MG63 (cell line): Measurements from ENCODE around the gene ABCA1. TPM values are rescaled to one million over a fixed set of nuclear protein-coding genes. Genes with fewer than 3 reads are reported as not detected.
A peak's percentile ranks its signal among the peaks of the same experiment; 100 is the strongest.

Experiments
- DNase-seq: peaks from one replicate; pipeline ENCODE4 v3.0.0-alpha.2; 2020
- H3K27me3 ChIP-seq: fragments of 250-450 bp; sonication (Bioruptor Pico); 2 replicates; pipeline ENCODE4 v1.5.1; 2020; ENCODE audit warnings: mild to moderate bottlenecking, moderate library complexity
- H3K36me3 ChIP-seq: fragments of 250-450 bp; sonication (Bioruptor Pico); 2 replicates; pipeline ENCODE4 v1.5.1; 2020; ENCODE audit warnings: mild to moderate bottlenecking, moderate library complexity
- H3K4me3 ChIP-seq: fragments of 250-450 bp; sonication (Bioruptor Pico); 2 replicates; pipeline ENCODE4 v1.5.1; 2020; ENCODE audit warnings: mild to moderate bottlenecking, moderate library complexity
- H3K9me3 ChIP-seq: fragments of 250-450 bp; sonication (Bioruptor Pico); 2 replicates; pipeline ENCODE4 v1.5.1; 2020; ENCODE audit warnings: mild to moderate bottlenecking, moderate library complexity
- total RNA-seq: library from RNA; depleted of rRNA; stranded (reverse); fragments of >200 nt; shearing (Covaris generic); gene quantifications from 2 replicates; pipeline ENCODE4 v1.2.3, GENCODE V29; 2014; ENCODE audit warnings: low replicate concordance

The ABCA1 gene
- total RNA-seq, 1 experiment from 2014 or later, result 2.4 TPM

DNA sequence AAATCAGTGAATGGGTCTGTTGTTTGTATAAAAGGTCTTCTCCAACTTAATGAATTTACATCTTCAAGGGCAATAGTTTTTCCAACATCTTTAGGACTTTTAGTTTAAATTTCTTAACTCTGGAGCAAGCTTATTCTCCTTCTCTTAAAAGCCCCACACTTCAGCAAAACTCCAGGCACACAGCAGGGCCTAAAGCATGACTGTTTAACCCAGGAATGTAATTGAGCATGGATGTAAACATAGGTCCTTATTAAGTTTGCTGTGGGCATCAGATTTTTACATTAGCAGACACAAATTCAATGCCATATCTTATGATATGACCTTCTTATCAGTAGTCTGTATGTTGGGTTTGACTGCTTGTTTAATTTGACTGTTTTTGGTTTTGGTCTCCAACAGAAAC, 78.9 kb downstream of the ABCA1 start:
- Histone ChIP-seq H3K27me3 (no peaks in the 10 kb centered on the region), H3K9me3 (no peaks in the 10 kb centered on the region), H3K36me3 (no peaks in the 10 kb centered on the region), H3K4me3 (no peak overlapping the region)
- no peak for DNase-seq

DNA sequence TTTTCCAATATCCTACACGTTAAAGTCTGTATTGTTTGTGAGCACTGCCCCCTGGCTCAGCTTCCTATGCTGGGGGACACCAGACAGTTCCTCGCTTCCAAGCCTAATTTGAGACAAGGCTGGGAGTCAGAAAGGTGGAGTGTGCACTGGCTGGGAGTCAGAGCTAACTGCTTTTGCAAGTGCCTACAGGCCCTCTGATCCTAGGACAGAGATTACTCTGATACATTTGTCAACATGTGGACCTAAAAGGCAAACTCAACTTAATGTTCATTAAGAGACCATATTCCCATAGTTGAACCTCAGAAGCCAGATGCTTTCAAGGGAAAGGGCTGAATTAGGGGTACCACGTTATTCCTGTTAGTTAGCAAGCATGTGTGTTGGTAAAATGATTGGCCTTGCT, 83.2 kb downstream of the ABCA1 start:
- no peaks in the 10 kb centered on the region for H3K27me3 ChIP-seq
- no peaks in the 10 kb centered on the region for H3K9me3 ChIP-seq
- H3K36me3 ChIP-seq, result no peaks in the 10 kb centered on the region
- DNase-seq, result no peak
- no peak overlapping the region for H3K4me3 ChIP-seq

DNA sequence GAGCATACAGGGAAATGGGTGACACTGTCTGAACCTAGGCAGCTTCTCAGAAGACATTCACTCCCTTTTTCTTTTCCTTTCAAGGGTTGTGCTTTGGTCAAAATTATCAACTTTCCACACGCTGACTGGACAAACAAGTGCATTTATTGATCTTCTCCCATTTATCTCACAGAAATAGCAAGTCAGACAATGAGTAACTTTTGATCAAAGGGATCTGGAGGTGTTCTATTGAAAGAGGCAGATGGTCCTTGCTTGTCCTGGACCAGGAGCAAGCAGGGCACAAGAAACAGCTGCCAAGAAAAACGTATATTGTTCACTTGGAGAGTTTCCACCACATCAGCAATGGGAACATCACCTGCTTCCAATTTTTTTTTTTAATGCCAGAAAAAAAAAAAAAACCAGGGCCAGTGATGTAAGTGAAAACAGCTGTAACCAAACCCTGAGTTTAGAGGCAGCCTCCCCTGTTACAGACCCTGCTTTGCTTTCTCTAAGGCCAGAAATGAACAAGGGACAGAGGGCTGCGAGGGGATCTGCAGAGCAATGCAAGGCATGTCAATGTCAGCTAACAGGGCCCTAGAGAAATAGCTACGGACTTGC, 84.2 kb downstream of the ABCA1 start:
- Histone ChIP-seq H3K9me3 (no peaks in the 10 kb centered on the region), H3K27me3 (no peaks in the 10 kb centered on the region), H3K4me3 (no peak overlapping the region), H3K36me3 (no peaks in the 10 kb centered on the region)
- DNase-seq, result no peak

DNA sequence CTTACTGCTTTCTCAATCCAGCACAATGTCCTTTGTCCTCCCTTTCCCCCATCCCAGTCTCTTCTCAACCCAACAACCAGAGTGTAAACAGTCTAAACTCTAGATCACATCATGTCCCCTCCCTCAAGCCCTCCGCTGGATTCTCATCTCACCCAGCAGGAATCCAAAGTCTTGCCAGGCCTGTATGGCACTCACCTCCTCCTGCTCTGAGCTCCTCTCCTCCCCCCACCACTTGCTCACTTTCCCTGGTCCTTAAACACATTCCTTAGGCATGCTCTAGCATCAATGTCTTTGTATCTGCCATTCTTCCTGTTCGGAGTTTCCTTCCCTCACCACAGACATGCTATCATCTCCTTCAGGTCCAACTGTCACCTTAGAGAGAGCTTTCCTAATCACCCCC, 85.3 kb downstream of the ABCA1 start:
- H3K9me3 ChIP-seq, result no peaks in the 10 kb centered on the region
- H3K36me3 ChIP-seq, result no peaks in the 10 kb centered on the region
- H3K4me3 ChIP-seq, result no peak overlapping the region
- H3K27me3 ChIP-seq, result no peaks in the 10 kb centered on the region
- no peak for DNase-seq

DNA sequence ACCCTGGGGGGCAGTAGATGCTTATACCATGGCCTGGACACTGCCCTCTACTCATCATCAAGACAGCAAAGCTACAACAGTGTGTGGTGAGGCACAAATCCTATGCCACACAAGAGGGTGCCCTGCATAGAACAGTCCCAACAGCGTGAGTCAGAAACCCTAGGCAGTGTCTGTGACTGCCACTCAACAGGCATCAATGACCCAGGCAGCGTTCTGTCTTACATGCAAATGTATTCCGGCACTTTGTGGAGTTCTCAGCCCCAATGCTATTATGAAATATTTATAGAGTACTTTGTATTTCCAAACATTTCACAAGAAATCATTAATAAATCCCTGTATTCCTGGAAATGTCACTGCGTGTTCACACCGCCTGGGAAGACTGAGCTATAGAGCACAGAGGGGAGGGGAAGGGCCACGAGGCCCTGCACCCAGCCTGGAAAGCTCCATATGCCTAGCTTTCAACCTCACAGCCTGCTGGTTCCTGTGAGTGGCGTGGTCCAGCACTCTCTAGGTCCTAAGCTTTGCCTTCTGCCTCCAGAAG, 86.3 kb downstream of the ABCA1 start:
- H3K27me3 ChIP-seq, result no peaks in the 10 kb centered on the region

DNA sequence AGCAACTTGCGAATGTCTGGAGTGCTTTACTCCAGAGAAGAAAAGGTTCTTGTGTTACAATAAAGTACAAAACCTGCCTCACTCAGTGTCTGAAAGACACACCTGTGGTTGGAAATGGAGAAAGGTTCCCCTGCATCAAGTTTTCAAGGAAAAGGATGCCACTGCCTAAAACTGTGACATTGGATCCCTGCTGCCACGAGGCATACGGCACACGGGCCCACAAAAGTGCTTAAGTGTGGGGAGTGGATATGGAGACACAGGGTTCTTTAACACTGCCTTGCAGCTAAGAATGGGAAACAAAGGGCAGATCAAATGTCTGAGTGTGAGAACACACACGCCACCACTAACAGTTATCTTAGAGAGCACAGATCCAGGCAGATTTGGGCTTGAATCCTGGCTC, 89.0 kb downstream of the ABCA1 start:
- Histone ChIP-seq H3K36me3 (no peaks in the 10 kb centered on the region), H3K4me3 (no peak overlapping the region), H3K27me3 (no peaks in the 10 kb centered on the region), H3K9me3 (no peaks in the 10 kb centered on the region)
- no peak for DNase-seq

More for the DNA sequence above, 86.3 kb downstream of the ABCA1 start:
- Histone ChIP-seq H3K9me3 (no peaks in the 10 kb centered on the region), H3K4me3 (no peak overlapping the region), H3K36me3 (no peaks in the 10 kb centered on the region)
- DNase-seq, result no peak

DNA sequence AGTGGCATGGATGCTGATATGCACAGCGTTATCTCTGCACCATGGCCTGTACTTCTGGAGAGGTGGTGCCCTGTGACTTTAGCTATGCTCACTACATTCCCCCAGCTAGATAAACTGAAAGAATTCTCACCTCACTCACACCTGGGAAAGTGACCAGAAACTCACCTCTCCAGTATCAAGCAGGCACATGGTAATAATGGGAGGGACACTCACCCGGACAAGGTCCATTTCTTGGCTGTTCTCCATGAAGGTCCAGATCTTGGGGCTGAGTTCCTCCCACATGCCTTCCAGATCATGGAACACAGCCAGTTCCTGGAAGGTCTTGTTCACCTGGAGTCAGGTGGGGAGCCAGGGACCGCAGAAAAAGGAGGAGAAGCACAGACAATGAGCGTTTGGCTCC, 91.2 kb downstream of the ABCA1 start:
- Histone ChIP-seq H3K27me3 (no peaks in the 10 kb centered on the region), H3K4me3 (no peak overlapping the region), H3K9me3 (no peaks in the 10 kb centered on the region), H3K36me3 (no peaks in the 10 kb centered on the region)
- no peak for DNase-seq

DNA sequence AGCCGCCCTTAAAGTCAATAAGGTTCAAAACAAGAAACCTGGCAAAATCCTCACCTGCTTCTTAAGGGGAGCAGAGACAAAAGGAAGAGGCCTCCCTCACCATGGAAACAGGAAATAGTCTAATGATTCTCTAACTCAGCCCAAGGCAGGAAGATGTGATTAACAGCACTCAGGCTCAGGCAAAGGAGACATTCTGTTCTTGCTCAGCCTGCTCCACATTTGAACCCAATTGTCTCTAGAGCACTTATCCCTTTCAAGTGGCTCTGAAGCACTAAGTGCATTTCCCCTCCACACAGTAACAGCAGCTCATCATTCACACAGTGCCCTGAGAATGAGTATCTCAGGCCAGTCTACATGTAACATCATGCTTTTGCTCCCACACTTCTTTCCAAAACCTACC, 91.7 kb downstream of the ABCA1 start:
- Histone ChIP-seq H3K36me3 (no peaks in the 10 kb centered on the region), H3K9me3 (no peaks in the 10 kb centered on the region), H3K27me3 (no peaks in the 10 kb centered on the region), H3K4me3 (no peak overlapping the region)
- no peak for DNase-seq

DNA sequence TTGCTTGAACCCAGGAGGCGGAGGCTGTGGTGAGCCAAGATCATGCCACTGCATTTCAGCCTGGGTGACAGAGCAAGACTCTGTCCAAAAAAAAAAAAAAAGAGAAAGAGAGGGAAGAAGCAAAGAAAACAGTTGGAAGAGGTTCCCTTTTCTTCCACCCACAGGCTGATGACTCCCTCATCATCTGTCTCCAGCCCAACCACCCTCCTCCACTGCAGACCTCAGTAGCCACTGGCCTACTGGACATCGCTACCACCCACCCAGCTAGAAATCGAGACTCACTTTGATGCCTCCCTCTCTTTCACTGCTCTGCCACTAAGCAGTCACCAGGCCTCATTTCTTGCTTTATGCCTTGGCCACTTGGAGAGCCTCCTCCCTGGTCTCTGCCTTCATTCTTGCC, 92.8 kb downstream of the ABCA1 start:
- Histone ChIP-seq H3K4me3 (no peak overlapping the region), H3K9me3 (no peaks in the 10 kb centered on the region)
- no peak for DNase-seq

DNA sequence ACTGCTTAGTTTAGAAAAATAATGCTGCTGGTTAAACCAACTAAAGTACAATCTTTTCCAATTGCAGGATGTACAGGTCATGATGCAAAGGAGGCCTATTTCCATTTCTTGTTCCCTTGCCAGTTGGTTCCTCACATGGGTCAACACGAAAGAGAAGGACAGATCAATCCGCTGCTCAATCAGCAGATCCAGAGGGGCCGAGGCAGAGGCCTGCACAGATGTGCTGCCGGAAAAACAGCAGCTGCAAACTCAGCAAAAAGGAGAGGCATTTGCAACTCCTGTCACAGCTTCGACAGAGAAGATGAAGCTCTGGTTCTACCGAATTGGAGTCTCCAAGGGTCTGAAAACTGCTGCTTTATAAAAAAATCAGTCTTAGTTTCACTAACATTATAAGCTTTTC, 94.3 kb downstream of the ABCA1 start:
- no peaks in the 10 kb centered on the region for H3K9me3 ChIP-seq
- H3K27me3 ChIP-seq, result no peaks in the 10 kb centered on the region
- H3K36me3 ChIP-seq, result no peaks in the 10 kb centered on the region
- no peak overlapping the region for H3K4me3 ChIP-seq
- no peak for DNase-seq

More for the DNA sequence above, 92.8 kb downstream of the ABCA1 start:
- Histone ChIP-seq H3K36me3 (no peaks in the 10 kb centered on the region), H3K27me3 (no peaks in the 10 kb centered on the region)

DNA sequence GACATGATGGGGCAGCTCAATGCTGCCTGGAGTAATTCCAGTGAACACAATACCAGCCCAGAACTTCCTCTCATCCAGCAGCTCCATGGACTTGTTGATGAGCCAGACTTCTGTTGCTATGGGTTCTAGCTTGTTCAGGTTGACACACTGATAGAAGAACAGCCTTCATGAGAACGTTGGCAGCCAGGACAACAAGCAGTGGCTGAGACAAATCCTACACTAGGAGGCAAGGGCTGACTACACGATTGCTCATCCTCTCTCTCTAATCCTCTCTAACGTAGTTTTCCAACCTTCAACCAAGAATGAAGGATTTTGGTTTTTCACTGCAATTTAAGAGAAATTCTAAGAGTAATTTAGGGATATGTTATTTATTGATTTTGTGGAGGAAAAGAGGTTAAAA, 96.3 kb downstream of the ABCA1 start:
- Histone ChIP-seq H3K36me3 (no peaks in the 10 kb centered on the region), H3K27me3 (no peaks in the 10 kb centered on the region)
- peak; percentile 77 for DNase-seq

DNA sequence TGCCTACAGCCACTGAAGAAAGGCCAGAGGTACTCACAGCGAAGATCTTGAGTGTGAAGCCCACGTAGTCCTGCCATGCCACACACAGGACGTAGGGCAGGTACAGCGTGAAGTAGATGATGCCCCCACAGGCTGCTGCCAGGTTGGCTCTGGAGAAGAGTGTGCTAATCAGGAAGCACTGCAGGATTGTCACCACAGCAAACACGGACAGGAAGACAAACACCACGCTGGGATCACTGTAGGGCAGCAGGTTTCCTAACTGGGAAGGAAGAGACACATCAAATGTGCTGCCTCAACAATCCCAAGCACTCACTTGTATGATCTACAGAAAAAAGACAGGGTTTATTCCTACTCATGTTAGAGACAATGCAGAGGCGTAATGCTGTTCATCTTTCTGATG, 101.0 kb downstream of the ABCA1 start:
- no peak overlapping the region for H3K4me3 ChIP-seq
- no peaks in the 10 kb centered on the region for H3K9me3 ChIP-seq
- DNase-seq, result no peak
- H3K36me3 ChIP-seq, result no peaks in the 10 kb centered on the region
- no peaks in the 10 kb centered on the region for H3K27me3 ChIP-seq

More for the DNA sequence above, 96.3 kb downstream of the ABCA1 start:
- Histone ChIP-seq H3K4me3 (no peak overlapping the region), H3K9me3 (no peaks in the 10 kb centered on the region)

DNA sequence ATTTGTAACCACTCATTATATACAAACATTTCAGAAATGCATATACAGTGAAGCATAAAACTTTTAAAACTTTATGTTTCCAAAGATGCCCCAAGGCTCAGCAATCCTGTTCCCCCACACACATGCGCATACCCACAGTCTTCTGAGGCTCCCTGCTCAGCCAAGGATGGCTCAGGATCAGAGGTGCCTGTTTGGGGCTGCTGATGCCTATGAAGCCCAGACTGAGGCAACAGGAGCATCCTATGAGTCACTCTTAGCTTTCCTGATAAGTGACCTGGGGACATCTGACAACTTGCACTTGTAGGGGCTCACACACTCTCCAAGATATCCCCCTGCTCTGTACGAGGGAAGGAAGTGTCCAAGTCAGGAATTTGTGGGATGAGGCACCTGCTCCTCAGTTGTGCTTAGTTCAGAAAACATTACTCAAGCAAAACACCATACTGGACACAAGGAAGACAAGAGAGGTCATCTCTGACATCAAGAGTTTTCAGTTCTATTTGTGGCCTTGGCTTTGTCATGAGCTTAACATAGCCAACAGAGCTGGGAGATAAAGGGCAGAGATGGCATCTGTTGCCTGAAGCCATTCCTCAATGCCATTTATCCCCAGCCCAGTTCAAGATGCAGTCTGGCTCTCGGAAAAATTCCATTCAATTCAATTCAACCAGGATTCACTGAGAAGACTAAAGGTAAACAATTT, 101.7 kb downstream of the ABCA1 start:
- Histone ChIP-seq H3K36me3 (no peaks in the 10 kb centered on the region), H3K9me3 (no peaks in the 10 kb centered on the region), H3K4me3 (no peak overlapping the region), H3K27me3 (no peaks in the 10 kb centered on the region)
- no peak for DNase-seq

DNA sequence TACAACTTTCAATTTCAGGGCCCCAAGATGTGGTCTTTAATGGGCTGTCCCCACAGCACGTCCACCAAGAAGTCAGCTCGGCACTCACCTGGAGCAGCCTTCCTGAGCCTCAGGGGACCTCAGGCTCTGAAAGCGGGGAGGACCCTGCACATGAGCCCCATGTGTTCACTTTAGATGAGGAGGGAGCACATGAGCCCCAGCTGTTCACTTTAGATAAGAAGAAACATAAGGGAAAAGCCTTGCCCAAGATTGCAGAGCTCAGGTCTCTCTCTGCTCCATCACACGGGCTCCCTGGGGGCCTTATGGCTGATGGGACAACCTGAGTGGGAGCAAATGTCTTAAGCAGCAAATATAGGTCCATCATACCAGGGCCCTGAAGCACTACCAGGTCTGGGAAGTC, 107.6 kb downstream of the ABCA1 start:
- no peak for DNase-seq
- no peaks in the 10 kb centered on the region for H3K36me3 ChIP-seq
- H3K4me3 ChIP-seq, result no peak overlapping the region
- no peaks in the 10 kb centered on the region for H3K27me3 ChIP-seq
- H3K9me3 ChIP-seq, result no peaks in the 10 kb centered on the region

DNA sequence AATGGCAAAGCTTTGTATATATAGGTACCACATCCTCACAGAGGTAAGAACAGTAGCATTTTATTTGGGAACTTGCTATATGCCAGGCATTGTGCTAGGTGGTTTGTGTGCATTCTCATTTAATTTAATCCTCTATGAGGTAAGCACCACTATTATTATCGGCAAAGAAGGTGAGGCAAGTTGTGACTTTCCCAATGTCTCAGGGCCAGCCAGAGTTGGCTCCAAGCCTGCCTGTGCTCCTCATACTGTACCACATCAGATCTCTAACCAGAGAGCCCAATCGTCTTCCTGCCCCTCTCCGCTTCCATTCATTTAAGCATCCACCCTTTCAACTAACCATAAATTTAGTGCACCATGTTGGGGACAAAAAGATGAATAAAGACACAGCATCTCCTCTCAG, 108.9 kb downstream of the ABCA1 start:
- Histone ChIP-seq H3K27me3 (no peaks in the 10 kb centered on the region), H3K36me3 (no peaks in the 10 kb centered on the region), H3K9me3 (no peaks in the 10 kb centered on the region), H3K4me3 (no peak overlapping the region)
- no peak for DNase-seq

DNA sequence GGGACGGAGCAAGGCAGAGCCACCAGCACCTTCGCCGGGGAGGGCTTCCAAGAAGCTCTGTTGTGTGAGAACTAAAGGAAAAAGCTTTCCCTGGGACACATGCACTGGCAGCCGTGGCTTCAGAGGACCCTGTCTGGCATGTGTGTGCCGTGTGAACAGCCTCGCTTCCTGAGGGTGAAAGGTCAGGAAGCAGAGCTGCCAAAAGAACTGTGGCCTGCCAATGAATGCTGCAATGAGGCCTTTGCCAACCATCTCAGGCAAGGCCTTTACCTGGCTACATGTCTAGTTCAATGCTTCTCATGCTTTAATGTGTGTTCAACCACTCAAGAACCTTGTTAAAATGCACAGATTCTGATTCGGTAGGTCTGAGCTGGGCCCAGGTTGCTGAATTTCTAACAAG, 110.5 kb downstream of the ABCA1 start:
- no peaks in the 10 kb centered on the region for H3K9me3 ChIP-seq
- DNase-seq, result no peak
- H3K36me3 ChIP-seq, result no peaks in the 10 kb centered on the region
- no peak overlapping the region for H3K4me3 ChIP-seq
- H3K27me3 ChIP-seq, result no peaks in the 10 kb centered on the region

DNA sequence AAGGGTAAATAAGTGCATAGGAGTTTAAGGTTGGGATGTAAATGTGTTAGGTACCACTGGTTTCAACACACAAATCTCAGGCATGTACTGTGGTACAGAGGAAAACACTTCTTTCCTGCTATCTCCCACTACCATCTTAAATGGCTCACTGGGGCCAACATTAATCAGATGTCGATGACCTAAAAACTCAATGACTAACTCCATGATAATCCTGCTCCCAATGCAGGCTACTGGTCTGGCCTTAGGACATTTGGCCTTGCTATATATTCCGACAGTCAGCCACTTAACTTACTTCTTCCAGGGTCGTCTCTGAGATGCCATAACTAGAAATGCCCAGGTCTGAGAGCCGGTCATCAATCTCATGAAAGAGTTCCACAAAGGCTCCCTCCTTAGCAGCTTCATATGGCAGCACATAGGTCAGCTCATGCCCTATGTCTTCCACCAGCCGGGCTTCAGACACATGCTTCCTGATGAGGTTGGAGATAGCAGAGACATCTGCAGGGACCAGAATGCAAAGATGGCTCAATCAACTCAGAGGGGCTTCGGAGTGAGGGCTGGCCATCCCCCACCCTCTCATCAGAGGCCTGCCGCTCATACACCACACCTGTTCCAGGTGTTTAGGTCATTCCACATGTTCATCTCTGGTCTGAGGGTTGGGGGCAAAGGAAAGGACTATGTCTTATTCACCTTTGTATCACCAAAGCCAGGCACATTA, 111.9 kb downstream of the ABCA1 start:
- no peaks in the 10 kb centered on the region for H3K9me3 ChIP-seq
- H3K27me3 ChIP-seq, result no peaks in the 10 kb centered on the region
- DNase-seq, result no peak
- no peak overlapping the region for H3K4me3 ChIP-seq
- no peaks in the 10 kb centered on the region for H3K36me3 ChIP-seq
